HUES6 (cell line): Measurements from ENCODE around the gene SYT17.

Experiments used
- H3K27ac ChIP-seq: 2 replicates; pipeline ENCODE4 v1.7.0; 2013; ENCODE audit warnings: low read depth, mild to moderate bottlenecking, low read length, inconsistent platforms
- H3K27me3 ChIP-seq: 2 replicates; pipeline ENCODE4 v1.6.1; 2013; ENCODE audit warnings: low read length; ENCODE audit not compliant: control insufficient read depth, insufficient read depth
- H3K36me3 ChIP-seq: 2 replicates; pipeline ENCODE4 v1.6.1; 2013; ENCODE audit warnings: low read length; ENCODE audit not compliant: control insufficient read depth, insufficient read depth
- H3K4me1 ChIP-seq: 2 replicates; pipeline ENCODE4 v1.6.1; 2013; ENCODE audit warnings: low read length; ENCODE audit not compliant: control insufficient read depth, insufficient read depth
- H3K4me3 ChIP-seq: 2 replicates; pipeline ENCODE4 v1.5.1; 2013; ENCODE audit warnings: low read depth, low read length
- H3K9ac ChIP-seq: one replicate; pipeline ENCODE4 v1.6.1; 2013; ENCODE audit warnings: mild to moderate bottlenecking, low read length
- H3K9me3 ChIP-seq: 2 replicates; pipeline ENCODE4 v1.6.1; 2013; ENCODE audit warnings: low read depth, low read length; ENCODE audit not compliant: control insufficient read depth, insufficient read depth

Gene SYT17

DNA sequence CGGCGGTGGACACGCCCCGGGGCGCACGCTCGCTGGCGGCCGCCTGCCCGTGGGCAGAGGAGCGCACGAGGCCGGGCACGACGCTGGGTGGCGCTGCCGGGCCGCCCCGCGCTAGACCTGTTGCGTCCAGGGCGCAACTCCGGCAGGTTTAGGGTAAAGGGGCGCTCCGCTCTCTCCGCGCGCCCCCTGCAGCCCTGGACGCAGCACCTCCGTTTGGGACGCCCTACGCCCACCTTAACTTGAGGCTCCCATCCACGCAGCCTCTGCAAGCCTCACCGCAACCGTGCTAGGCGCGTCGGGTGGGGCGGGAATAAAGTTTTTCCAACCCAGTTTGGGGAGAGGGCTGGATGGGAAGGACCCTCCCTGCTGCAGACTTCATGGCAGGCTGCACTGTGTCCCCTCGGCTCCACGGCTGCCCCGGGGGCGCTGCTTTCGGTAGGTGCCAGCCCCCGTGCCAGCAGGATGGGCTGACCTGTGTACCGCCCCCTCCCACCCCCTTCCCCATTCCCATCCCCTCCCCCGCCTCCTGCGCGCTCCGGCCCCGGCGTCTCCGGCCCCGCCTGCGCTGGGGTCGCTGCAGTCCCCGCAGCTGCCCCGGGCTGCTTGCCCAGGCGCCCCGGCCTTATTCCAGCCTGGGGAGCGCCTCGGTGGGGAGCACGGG is at the start of gene SYT17:
Gene SYT17, plus strand, starts transcription at position 531 of the 661 bp plus-strand sequence. CDS start 407 bp downstream, outside the sequence.
- H3K4me3 ChIP-seq = peak within 1 kb of the TSS; percentile 92
- H3K27me3 ChIP-seq = peaks cover 26% of the 10 kb centered on the region
- H3K36me3 ChIP-seq = no peaks in the 10 kb centered on the region
- peak within 1 kb of the TSS; percentile 62 for H3K9ac ChIP-seq
- peaks cover 3% of the 10 kb centered on the region; the same call in 1 of the 2 replicates for H3K9me3 ChIP-seq
- H3K4me1 ChIP-seq = peaks cover 3% of the 10 kb centered on the region; the same call in 1 of the 2 replicates
- no peak within 1 kb of the TSS for H3K27ac ChIP-seq

- Histone ChIP-seq H3K27ac (no peak overlapping the region), H3K9ac (no peak overlapping the region), H3K4me3 (no peak overlapping the region), H3K9me3 (no peaks in the 10 kb centered on the region), H3K4me1 (peaks cover 35% of the 10 kb centered on the region), H3K27me3 (peaks cover 23% of the 10 kb centered on the region), H3K36me3 (no peaks in the 10 kb centered on the region)
Measured at GRCh38 chr16:19118938-19119431, 49.1 kb upstream of the SYT17 start.

- H3K27me3 ChIP-seq = peaks cover 17% of the 10 kb centered on the region
- H3K9ac ChIP-seq = no peak overlapping the region
- H3K9me3 ChIP-seq = no peaks in the 10 kb centered on the region
- peaks cover 33% of the 10 kb centered on the region for H3K4me1 ChIP-seq
- no peak overlapping the region for H3K27ac ChIP-seq
- H3K4me3 ChIP-seq = no peak overlapping the region
- no peaks in the 10 kb centered on the region for H3K36me3 ChIP-seq
Measured at GRCh38 chr16:19119564-19119963, 48.5 kb upstream of the SYT17 start.

DNA sequence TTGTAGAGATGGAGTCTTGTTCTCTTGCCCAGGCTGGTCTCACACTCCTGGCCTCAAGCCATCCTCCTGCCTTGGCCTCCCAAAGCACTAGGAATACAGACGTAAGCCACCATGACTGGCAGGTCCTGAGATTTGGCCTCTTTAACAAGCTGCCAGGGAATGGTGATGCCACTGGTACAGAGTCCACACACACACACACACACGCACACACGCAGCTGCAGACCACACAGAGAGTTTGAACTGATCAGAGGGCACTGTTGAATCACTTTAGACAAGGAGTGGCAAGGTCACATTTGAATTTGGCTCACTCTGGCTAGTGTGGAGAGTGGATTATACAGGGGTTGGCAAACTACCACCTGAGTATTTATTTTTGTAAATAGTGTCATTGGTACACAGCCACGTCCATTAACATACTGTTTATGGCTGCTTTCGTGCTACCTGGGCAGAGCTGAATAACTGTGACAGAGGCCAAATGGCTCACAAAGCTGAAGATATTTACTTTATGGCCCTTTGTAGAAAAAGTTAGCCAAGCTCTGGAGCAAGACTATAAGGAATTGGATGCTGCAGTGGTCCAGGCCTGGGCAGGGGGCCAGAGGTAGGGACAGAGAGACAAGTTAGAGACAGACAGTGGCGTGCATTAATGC is 44.4 kb upstream of the SYT17 start:
- Histone ChIP-seq H3K4me1 (peaks cover 9% of the 10 kb centered on the region; the same call in 1 of the 2 replicates), H3K36me3 (no peaks in the 10 kb centered on the region), H3K27ac (no peak overlapping the region), H3K4me3 (no peak overlapping the region), H3K9ac (no peak overlapping the region), H3K27me3 (no peaks in the 10 kb centered on the region), H3K9me3 (peaks cover 4% of the 10 kb centered on the region)

- H3K4me1 ChIP-seq = peaks cover 24% of the 10 kb centered on the region
- no peak overlapping the region for H3K27ac ChIP-seq
- H3K36me3 ChIP-seq = no peaks in the 10 kb centered on the region
- H3K4me3 ChIP-seq = no peak overlapping the region
- no peak overlapping the region for H3K9ac ChIP-seq
- no peaks in the 10 kb centered on the region for H3K27me3 ChIP-seq
- peaks cover 4% of the 10 kb centered on the region for H3K9me3 ChIP-seq
Measured at GRCh38 chr16:19126300-19126699, 41.7 kb upstream of the SYT17 start.

DNA sequence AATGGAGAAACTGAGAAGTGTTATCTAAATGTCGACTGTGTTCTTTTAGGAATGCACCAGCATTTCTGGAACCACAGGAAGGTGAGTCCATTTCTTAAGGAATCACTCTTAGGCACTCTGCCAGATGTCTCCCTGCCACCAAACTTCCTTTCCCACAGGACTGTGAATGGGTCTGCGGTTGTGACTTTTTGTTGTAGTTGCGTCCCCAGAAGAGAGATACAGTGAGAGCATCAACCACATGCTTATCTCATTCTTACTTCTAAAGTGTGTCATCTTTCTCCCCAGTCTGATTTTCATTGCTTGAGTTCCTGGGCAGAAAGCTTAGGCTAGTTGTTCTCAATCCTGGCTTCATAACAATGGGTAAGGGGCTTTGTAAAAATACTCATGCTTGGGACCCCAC is 40.8 kb upstream of the SYT17 start:
- Histone ChIP-seq H3K9me3 (peaks cover 4% of the 10 kb centered on the region), H3K27ac (no peak overlapping the region), H3K4me3 (no peak overlapping the region), H3K4me1 (peaks cover 26% of the 10 kb centered on the region), H3K9ac (no peak overlapping the region), H3K36me3 (no peaks in the 10 kb centered on the region), H3K27me3 (no peaks in the 10 kb centered on the region)

DNA sequence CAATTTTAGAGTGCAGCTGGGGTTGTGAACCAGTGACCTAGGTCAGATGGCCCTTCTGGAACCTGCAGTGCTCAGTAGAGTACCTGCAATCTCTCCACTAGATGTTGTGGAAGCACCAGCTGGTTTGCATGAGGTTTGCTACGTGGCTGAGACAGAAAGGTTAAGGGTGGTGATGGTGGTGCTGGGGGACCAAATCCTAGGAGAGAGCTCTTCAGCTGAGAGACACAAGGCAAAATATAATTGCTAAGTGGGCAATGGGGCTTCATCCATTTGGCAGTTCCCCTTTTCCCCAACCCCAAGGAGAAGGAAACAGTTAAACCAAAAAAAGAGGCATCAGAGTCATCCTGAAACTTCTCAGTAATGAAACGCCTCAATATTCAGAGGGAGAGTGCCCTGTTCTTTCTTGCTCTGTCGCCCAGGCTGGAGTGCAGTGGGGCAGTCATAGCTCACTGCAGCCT is 40.3 kb upstream of the SYT17 start:
- no peak overlapping the region for H3K4me3 ChIP-seq
- peaks cover 26% of the 10 kb centered on the region for H3K4me1 ChIP-seq
- H3K27ac ChIP-seq = no peak overlapping the region
- H3K36me3 ChIP-seq = no peaks in the 10 kb centered on the region
- H3K27me3 ChIP-seq = no peaks in the 10 kb centered on the region
- peaks cover 4% of the 10 kb centered on the region for H3K9me3 ChIP-seq
- H3K9ac ChIP-seq = no peak overlapping the region

- Histone ChIP-seq H3K9ac (no peak overlapping the region), H3K36me3 (no peaks in the 10 kb centered on the region), H3K27me3 (no peaks in the 10 kb centered on the region), H3K4me3 (no peak overlapping the region), H3K4me1 (peaks cover 30% of the 10 kb centered on the region), H3K9me3 (peaks cover 4% of the 10 kb centered on the region), H3K27ac (no peak overlapping the region)
Measured at GRCh38 chr16:19128454-19129200, 39.4 kb upstream of the SYT17 start.

DNA sequence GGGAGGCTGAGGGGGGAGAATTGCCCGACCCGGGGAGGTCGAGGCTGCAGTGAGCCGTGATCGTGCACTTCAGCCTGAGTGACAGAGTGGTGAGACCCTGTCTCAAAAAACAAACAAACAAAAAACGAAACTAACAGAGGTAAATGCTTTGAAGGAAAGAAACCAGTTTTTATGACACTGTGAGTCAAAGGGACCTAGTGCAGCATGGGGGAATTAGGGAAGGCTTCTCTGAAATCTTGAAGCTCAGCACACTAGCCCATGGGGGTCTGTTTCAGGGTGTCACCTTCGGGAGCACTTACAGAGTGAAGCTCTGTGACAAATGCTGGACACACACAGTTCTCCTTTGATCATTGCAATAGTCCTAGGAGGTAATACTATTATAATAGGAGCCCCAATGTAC is 37.7 kb upstream of the SYT17 start:
- H3K4me1 ChIP-seq = peaks cover 34% of the 10 kb centered on the region
- H3K36me3 ChIP-seq = no peaks in the 10 kb centered on the region
- H3K27ac ChIP-seq = peak overlapping the region; percentile 44; the same call in 1 of the 2 replicates
- no peak overlapping the region for H3K4me3 ChIP-seq
- H3K9me3 ChIP-seq = peaks cover 4% of the 10 kb centered on the region
- H3K27me3 ChIP-seq = no peaks in the 10 kb centered on the region
- no peak overlapping the region for H3K9ac ChIP-seq

GRCh38 chr16:19130852-19131824 is 36.9 kb upstream of the SYT17 start:
- peak overlapping the region; percentile 28 for H3K9ac ChIP-seq
- H3K27me3 ChIP-seq = no peaks in the 10 kb centered on the region
- no peaks in the 10 kb centered on the region for H3K36me3 ChIP-seq
- H3K27ac ChIP-seq = peak overlapping the region; percentile 44; the same call in 1 of the 2 replicates
- peaks cover 4% of the 10 kb centered on the region for H3K9me3 ChIP-seq
- H3K4me1 ChIP-seq = peaks cover 42% of the 10 kb centered on the region
- no peak overlapping the region; the same call in 1 of the 2 replicates for H3K4me3 ChIP-seq
